ENCODE data around the gene N4BP2L1. TPM values are rescaled to one million over a fixed set of nuclear protein-coding genes. Genes with fewer than 3 reads are reported as not detected.

The N4BP2L1 gene
- total RNA-seq, 2 experiments from 2014 or later = 26.2 to 32.2 TPM

DNA sequence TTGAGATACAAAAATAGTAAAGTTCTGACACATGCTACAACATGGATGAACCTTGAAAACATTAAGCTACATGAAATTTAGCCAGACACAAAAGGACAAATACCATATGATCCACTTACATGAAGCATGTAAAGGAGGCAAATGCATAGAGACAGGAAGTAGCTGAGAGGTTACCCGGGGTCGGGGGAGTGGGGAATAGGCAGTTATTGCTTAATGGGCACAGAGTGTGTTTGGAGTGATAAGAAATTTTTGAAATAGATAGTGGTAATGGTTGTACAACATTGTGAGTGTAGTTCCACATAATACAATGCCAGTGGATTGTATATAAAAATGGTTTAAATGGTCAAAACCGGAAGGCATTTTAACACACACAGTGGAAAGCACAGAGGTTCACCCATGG is 4.3 kb downstream of the N4BP2L1 start:
- POLR2A ChIA-PET = interaction anchor here (1.3 kb wide), 1 partner anchor 28 kb away, joined by 3 read pairs; no protein-coding TSS in a partner anchor
- Mint-ChIP-seq H3K9me3 (peaks cover 14% of the 10 kb centered on the region), H3K4me3 (no peak overlapping the region), H3K27me3 (no peaks in the 10 kb centered on the region), H3K27ac (no peak overlapping the region), H3K36me3 (ENCODE audit: low read depth) (peaks cover 58% of the 10 kb centered on the region), H3K4me1 (ENCODE audit: low read depth) (peaks cover 31% of the 10 kb centered on the region)
- CTCF ChIA-PET = interaction anchor here (2.7 kb wide), 1 partner anchor 9 kb away, joined by 15 read pairs; no protein-coding TSS in a partner anchor
- DNase-seq = no peak
- TF ChIP-seq, protein P1, sequence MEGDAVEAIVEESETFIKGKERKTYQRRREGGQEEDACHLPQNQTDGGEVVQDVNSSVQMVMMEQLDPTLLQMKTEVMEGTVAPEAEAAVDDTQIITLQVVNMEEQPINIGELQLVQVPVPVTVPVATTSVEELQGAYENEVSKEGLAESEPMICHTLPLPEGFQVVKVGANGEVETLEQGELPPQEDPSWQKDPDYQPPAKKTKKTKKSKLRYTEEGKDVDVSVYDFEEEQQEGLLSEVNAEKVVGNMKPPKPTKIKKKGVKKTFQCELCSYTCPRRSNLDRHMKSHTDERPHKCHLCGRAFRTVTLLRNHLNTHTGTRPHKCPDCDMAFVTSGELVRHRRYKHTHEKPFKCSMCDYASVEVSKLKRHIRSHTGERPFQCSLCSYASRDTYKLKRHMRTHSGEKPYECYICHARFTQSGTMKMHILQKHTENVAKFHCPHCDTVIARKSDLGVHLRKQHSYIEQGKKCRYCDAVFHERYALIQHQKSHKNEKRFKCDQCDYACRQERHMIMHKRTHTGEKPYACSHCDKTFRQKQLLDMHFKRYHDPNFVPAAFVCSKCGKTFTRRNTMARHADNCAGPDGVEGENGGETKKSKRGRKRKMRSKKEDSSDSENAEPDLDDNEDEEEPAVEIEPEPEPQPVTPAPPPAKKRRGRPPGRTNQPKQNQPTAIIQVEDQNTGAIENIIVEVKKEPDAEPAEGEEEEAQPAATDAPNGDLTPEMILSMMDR (IDR thresholded peaks at IDR 0.05) = no peak
- no peak for ATAC-seq
- intact Hi-C loops (cut with micrococcal nuclease) = no loop called here

DNA sequence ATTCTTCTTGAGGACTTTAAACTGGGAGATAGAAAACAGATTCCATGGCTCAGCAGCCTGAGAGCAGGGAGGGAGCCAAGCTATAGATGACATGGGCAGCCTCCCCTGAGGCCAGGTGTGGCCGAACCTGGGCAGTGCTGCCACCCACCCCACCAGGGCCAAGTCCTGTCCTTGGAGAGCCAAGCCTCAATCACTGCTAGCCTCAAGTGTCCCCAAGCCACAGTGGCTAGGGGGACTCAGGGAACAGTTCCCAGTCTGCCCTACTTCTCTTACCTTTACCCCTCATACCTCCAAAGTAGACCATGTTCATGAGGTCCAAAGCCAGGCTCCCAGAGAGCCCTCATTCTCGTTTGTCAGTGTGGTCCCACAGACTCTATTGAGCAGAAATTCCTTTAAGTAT is 8.1 kb downstream of the N4BP2L1 start:
- ATAC-seq = no peak
- no peaks in the 10 kb centered on the region for H3K27me3 Mint-ChIP-seq
- POLR2A ChIA-PET = no interaction called here
- no peak for DNase-seq
- peaks cover 53% of the 10 kb centered on the region for H3K36me3 Mint-ChIP-seq (ENCODE audit: low read depth)
- H3K4me1 Mint-ChIP-seq (ENCODE audit: low read depth) = peaks cover 30% of the 10 kb centered on the region
- intact Hi-C loops (cut with micrococcal nuclease) = no loop called here
- TF ChIP-seq, protein P1 (IDR thresholded peaks at IDR 0.05) = no peak
- CTCF ChIA-PET = no interaction called here
- no peak overlapping the region for H3K4me3 Mint-ChIP-seq
- H3K27ac Mint-ChIP-seq = no peak overlapping the region
- peaks cover 22% of the 10 kb centered on the region for H3K9me3 Mint-ChIP-seq

DNA sequence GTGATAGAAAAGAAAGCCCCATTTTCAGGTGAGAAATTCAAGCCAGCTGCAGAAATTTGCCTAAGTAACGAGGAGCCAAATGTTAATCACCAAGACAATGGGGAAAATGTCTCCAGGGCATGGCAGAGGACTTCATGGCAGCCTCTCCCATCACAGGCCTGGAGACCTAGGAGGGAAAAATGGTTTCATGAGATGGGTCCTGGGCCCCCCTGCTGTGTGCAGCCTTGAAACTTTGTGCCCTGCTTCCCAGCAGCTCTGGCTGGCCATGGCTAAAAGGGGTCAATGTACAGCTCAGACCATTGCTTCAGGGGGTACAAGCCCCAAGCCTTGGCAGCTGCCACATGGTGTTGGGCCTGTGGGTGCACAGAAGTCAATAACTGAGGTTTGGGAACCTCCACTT is 9.9 kb downstream of the N4BP2L1 start:
- no peak overlapping the region for H3K4me3 Mint-ChIP-seq
- no peaks in the 10 kb centered on the region for H3K27me3 Mint-ChIP-seq
- no peak for DNase-seq
- intact Hi-C loops (cut with micrococcal nuclease) = no loop called here
- TF ChIP-seq, protein P1 (IDR thresholded peaks at IDR 0.05) = no peak
- POLR2A ChIA-PET = no interaction called here
- CTCF ChIA-PET = no interaction called here
- H3K36me3 Mint-ChIP-seq (ENCODE audit: low read depth) = peaks cover 44% of the 10 kb centered on the region
- H3K27ac Mint-ChIP-seq = no peak overlapping the region
- H3K9me3 Mint-ChIP-seq = peaks cover 22% of the 10 kb centered on the region
- H3K4me1 Mint-ChIP-seq (ENCODE audit: low read depth) = peaks cover 20% of the 10 kb centered on the region
- no peak for ATAC-seq

DNA sequence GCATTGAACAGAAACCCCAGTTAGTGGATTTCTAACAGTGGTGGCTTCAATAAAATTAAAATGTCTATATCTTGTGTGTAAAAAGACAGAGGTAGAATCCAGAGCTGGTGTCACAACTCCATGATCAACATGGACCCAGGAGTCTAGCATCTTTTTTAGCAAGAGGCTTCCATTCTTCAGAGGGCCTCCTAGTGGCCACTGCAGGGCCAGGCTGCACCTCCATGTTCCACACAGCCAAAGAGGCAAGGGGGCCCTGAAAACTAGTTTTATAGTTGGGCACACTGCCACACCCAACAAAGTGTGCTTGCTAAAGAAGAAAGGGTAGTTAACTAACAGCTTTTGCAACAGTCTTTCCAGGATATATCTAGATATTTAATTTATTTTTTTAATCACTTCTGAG is 12.9 kb downstream of the N4BP2L1 start:
- Mint-ChIP-seq H3K4me1 (ENCODE audit: low read depth) (peaks cover 14% of the 10 kb centered on the region), H3K9me3 (peaks cover 18% of the 10 kb centered on the region), H3K27me3 (no peaks in the 10 kb centered on the region), H3K36me3 (ENCODE audit: low read depth) (peaks cover 28% of the 10 kb centered on the region), H3K4me3 (no peak overlapping the region), H3K27ac (no peak overlapping the region)
- ChIA-PET CTCF (interaction anchor here (0.7 to 1.8 kb wide), 9 partner anchors 9 to 166 kb away, joined by 3 to 15 read pairs (median 6); partner anchors contain the start of gene N4BP2L1), POLR2A (interaction anchor here (1.2 kb wide), 1 partner anchor 11 kb away, joined by 3 read pairs; no protein-coding TSS in a partner anchor)
- intact Hi-C loops (cut with micrococcal nuclease) = no loop called here
- DNase-seq = peak; percentile 49
- peak; percentile 79 for ATAC-seq
- TF ChIP-seq, protein P1 (IDR thresholded peaks at IDR 0.05) = peak; percentile 26

DNA sequence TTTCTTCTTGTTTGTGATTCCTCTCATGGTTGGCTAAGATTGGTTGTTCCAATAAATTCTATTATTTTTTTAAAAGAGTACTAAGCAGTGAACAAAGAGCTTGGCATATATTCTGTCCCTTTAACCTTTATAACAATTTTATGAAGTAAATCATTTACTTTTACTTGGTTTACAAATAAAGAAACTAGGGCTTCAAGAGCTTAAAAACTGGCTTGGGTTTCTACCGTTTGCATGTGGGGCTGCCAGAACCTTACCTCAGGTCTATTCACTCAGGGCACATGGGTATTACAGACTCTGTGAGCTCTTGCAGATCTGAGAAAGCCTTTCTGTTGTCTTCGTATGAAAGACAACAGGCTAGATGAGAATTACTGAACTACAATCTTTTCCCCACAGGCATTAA is 13.3 kb downstream of the N4BP2L1 start:
- Mint-ChIP-seq H3K4me3 (no peak overlapping the region), H3K27me3 (no peaks in the 10 kb centered on the region), H3K36me3 (ENCODE audit: low read depth) (peaks cover 24% of the 10 kb centered on the region), H3K4me1 (ENCODE audit: low read depth) (peaks cover 17% of the 10 kb centered on the region), H3K9me3 (peaks cover 15% of the 10 kb centered on the region), H3K27ac (no peak overlapping the region)
- intact Hi-C loops (cut with micrococcal nuclease) = no loop called here
- ATAC-seq (no peak), DNase-seq (no peak)
- ChIA-PET POLR2A (interaction anchor here (1.2 kb wide), 1 partner anchor 12 kb away, joined by 3 read pairs; no protein-coding TSS in a partner anchor), CTCF (interaction anchor here (0.8 to 1.8 kb wide), 8 partner anchors 8 to 167 kb away, joined by 3 to 15 read pairs (median 6); partner anchors contain the start of gene N4BP2L1)
- TF ChIP-seq, protein P1 (IDR thresholded peaks at IDR 0.05) = no peak
